NCI-H460 (cell line): ENCODE measurements around the gene AVL9. TPM values are rescaled to one million over a fixed set of nuclear protein-coding genes. Genes with fewer than 3 reads are reported as not detected.
"Not testable (repeated sequence)": the region's sequence is repeated elsewhere in the genome, so short reads cannot be mapped to it uniquely, and the experiment has no call there.

ENCODE experiments used
- DNase-seq: peaks from one replicate; pipeline ENCODE4 v3.0.0-alpha.2; 2016; ENCODE audit warnings: low read depth; ENCODE audit errors: extremely low read depth
- total RNA-seq: library from RNA; depleted of rRNA; stranded (reverse); fragments of >200 nt; shearing (Covaris generic); gene quantifications from 2 replicates; pipeline ENCODE4 v1.2.3, GENCODE V29; 2014; rRNA removed

The AVL9 gene
- total RNA-seq, 1 experiment from 2014 or later = 62.6 TPM

- not testable (repeated sequence) for DNase-seq
These were observed 139.6 kb downstream of the AVL9 start for GRCh38 chr7:32634798-32635393.

- not testable (repeated sequence) for DNase-seq
These were observed 141.6 kb downstream of the AVL9 start for GRCh38 chr7:32636725-32637462.

GRCh38 chr7:32637611-32638010 lies 142.3 kb downstream of the AVL9 start:
- DNase-seq = not testable (repeated sequence)

Other genes with a start within 250 kb of the AVL9 start
- gene LSM5, start 5.1 kb upstream of the AVL9 start, total RNA-seq = 143 and 145 TPM in 2 replicates